ENCODE measurements around the gene DISC1.
A peak's percentile ranks its signal among the peaks of the same experiment; 100 is the strongest.
"Not testable (repeated sequence)": the region's sequence is repeated elsewhere in the genome, so short reads cannot be mapped to it uniquely, and the experiment has no call there.

DISC1 gene

DNA sequence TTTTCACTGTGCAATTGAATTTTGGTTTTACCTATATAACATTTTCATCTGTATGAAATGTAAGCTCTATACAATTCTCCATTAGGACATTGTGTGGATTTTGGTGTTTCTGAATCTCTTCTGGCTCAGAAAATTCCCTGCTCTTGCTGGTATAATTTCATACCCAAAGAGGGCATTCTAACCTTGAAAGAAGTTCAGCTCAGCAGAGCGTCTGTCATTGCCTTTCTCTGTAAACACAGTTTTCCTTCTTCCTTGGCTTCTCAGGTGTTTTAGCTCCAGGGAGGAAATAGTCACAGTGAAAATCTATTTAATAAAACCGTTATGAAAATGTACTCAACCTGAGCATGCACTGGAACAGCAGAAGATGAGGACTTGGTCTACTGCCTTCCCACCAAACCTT lies 16.0 kb downstream of the DISC1 start:
- no peaks in the 10 kb centered on the region for H3K27me3 Mint-ChIP-seq
- no peak overlapping the region for H3K27ac Mint-ChIP-seq
- peaks cover 45% of the 10 kb centered on the region for H3K4me1 Mint-ChIP-seq
- H3K36me3 Mint-ChIP-seq: peaks cover 11% of the 10 kb centered on the region
- H3K4me3 Mint-ChIP-seq: no peak overlapping the region
- H3K9me3 Mint-ChIP-seq: no peaks in the 10 kb centered on the region

DNA sequence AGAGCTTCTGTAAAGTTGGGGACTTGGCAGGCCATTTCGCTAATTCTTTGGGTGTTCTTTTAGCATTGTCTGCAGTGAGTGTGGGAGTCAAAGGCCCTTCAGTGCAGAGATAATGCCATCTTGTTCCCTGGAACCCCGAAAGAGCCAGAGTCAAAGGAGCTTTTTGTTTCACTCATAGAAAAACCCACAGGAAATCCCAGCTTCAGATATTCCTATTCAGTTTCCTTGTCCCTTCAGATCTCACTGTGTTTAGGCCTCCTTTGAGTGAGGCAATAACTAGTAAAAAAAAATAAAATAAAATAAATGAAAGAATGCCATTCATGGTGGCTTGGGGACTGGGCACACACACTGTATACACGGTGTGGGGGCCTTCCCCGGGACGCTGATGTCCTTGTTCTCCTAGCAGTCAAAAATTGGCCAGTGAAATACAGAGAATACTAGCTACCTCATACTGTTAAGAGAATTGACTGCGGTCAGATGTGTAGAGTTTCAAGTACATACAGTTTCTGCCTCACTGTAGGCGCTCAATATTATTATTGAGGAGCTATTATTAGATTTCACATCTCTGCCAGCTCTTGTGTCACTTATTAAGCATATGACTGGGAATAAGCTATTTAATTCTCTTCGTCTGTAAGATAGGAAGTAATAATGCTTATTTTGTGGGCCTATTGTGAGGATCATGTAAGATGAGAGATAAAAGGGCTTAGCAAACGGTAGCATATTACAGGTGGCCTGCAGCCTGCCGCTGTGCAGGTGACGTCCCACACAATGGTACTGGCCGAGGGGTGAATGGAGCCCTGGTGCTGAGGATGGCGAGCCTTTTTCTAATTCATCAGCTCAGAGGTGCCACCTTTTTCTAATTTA lies 16.7 kb downstream of the DISC1 start:
- H3K36me3 Mint-ChIP-seq: peaks cover 11% of the 10 kb centered on the region
- H3K9me3 Mint-ChIP-seq: no peaks in the 10 kb centered on the region
- H3K4me1 Mint-ChIP-seq: peaks cover 44% of the 10 kb centered on the region
- H3K27ac Mint-ChIP-seq: peak overlapping the region; percentile 14
- no peaks in the 10 kb centered on the region for H3K27me3 Mint-ChIP-seq
- H3K4me3 Mint-ChIP-seq: no peak overlapping the region

- H3K27me3 Mint-ChIP-seq: no peaks in the 10 kb centered on the region
- H3K4me1 Mint-ChIP-seq: peaks cover 41% of the 10 kb centered on the region
- H3K9me3 Mint-ChIP-seq: no peaks in the 10 kb centered on the region
- no peak overlapping the region for H3K4me3 Mint-ChIP-seq
- peaks cover 15% of the 10 kb centered on the region for H3K36me3 Mint-ChIP-seq
- peak overlapping the region; percentile 53 for H3K27ac Mint-ChIP-seq
Observed at GRCh38 chr1:231643935-231644237, 17.3 kb downstream of the DISC1 start.

GRCh38 chr1:231645634-231646033 lies 19.0 kb downstream of the DISC1 start:
- H3K27me3 Mint-ChIP-seq, H3K9me3 Mint-ChIP-seq, H3K27ac Mint-ChIP-seq, H3K4me3 Mint-ChIP-seq: not testable (repeated sequence)
- peaks cover 26% of the 10 kb centered on the region for H3K36me3 Mint-ChIP-seq
- peaks cover 55% of the 10 kb centered on the region for H3K4me1 Mint-ChIP-seq

DNA sequence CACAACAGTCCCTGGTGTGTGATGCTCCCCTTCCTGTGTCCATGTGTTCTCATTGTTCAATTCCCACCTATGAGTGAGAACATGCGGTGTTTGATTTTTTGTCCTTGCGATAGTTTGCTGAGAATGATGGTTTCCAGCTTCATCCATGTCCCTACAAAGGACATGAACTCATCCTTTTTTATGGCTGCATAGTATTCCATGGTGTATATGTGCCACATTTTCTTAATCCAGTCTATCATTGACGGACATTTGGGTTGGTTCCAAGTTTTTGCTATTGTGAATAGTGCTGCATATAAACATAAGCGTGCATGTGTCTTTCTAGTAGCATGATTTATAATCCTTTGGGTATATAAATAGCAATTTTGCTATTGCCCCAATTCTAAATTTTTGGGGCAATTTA lies 19.6 kb downstream of the DISC1 start:
- not testable (repeated sequence) for H3K9me3 Mint-ChIP-seq, H3K4me3 Mint-ChIP-seq, H3K27me3 Mint-ChIP-seq, H3K27ac Mint-ChIP-seq
- H3K4me1 Mint-ChIP-seq: peaks cover 60% of the 10 kb centered on the region
- H3K36me3 Mint-ChIP-seq: peaks cover 26% of the 10 kb centered on the region

DNA sequence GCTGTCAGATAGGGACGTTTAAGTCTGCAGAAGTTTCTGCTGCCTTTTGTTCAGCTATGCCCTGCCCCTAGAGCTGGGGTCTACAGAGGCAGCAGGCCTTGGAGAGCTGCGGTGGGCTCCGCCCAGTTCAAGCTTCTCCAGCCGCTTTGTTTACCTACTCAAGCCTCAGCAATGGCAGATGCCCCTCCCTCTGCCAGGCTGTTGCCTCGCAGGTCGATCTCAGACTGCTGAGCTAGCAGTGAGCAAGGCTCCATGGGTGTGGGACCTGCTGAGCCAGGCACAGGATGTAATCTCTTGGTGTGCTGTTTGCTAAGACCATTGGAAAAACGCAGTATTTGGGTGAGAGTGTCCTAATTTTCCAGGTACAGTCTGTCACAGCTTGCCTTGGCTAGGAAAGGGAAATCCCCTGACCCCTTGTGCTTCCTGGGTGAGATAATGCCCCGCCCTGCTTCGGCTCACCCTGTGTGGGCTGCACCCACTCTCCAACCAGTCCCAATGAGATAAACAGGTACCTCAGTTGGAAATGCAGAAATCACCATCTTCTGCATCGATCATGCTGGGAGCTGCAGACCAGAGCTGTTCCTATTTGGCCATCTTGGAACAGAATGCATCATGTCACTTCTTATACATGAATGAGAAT lies 25.2 kb downstream of the DISC1 start:
- peaks cover 30% of the 10 kb centered on the region for H3K36me3 Mint-ChIP-seq
- H3K27ac Mint-ChIP-seq, H3K4me3 Mint-ChIP-seq, H3K27me3 Mint-ChIP-seq, H3K9me3 Mint-ChIP-seq: not testable (repeated sequence)
- H3K4me1 Mint-ChIP-seq: peaks cover 55% of the 10 kb centered on the region

- no peak overlapping the region for H3K27ac Mint-ChIP-seq
- H3K9me3 Mint-ChIP-seq: peaks cover 6% of the 10 kb centered on the region
- H3K36me3 Mint-ChIP-seq: peaks cover 26% of the 10 kb centered on the region
- no peaks in the 10 kb centered on the region for H3K27me3 Mint-ChIP-seq
- H3K4me3 Mint-ChIP-seq: no peak overlapping the region
- peaks cover 58% of the 10 kb centered on the region for H3K4me1 Mint-ChIP-seq
Observed at GRCh38 chr1:231653632-231654031, 27.0 kb downstream of the DISC1 start.

- no peak overlapping the region for H3K4me3 Mint-ChIP-seq
- H3K36me3 Mint-ChIP-seq: peaks cover 19% of the 10 kb centered on the region
- no peak overlapping the region for H3K27ac Mint-ChIP-seq
- no peaks in the 10 kb centered on the region for H3K27me3 Mint-ChIP-seq
- H3K4me1 Mint-ChIP-seq: peaks cover 47% of the 10 kb centered on the region
- H3K9me3 Mint-ChIP-seq: no peaks in the 10 kb centered on the region
Observed at GRCh38 chr1:231656741-231657140, 30.2 kb downstream of the DISC1 start.

- peaks cover 35% of the 10 kb centered on the region for H3K4me1 Mint-ChIP-seq
- not testable (repeated sequence) for H3K4me3 Mint-ChIP-seq, H3K27me3 Mint-ChIP-seq, H3K27ac Mint-ChIP-seq, H3K9me3 Mint-ChIP-seq
- peaks cover 13% of the 10 kb centered on the region for H3K36me3 Mint-ChIP-seq
Observed at GRCh38 chr1:231658223-231658622, 31.6 kb downstream of the DISC1 start.

GRCh38 chr1:231660198-231660597 lies 33.6 kb downstream of the DISC1 start:
- H3K27me3 Mint-ChIP-seq: no peaks in the 10 kb centered on the region
- no peak overlapping the region for H3K27ac Mint-ChIP-seq
- H3K4me1 Mint-ChIP-seq: peaks cover 35% of the 10 kb centered on the region
- H3K4me3 Mint-ChIP-seq: no peak overlapping the region
- peaks cover 20% of the 10 kb centered on the region for H3K36me3 Mint-ChIP-seq
- no peaks in the 10 kb centered on the region for H3K9me3 Mint-ChIP-seq

DNA sequence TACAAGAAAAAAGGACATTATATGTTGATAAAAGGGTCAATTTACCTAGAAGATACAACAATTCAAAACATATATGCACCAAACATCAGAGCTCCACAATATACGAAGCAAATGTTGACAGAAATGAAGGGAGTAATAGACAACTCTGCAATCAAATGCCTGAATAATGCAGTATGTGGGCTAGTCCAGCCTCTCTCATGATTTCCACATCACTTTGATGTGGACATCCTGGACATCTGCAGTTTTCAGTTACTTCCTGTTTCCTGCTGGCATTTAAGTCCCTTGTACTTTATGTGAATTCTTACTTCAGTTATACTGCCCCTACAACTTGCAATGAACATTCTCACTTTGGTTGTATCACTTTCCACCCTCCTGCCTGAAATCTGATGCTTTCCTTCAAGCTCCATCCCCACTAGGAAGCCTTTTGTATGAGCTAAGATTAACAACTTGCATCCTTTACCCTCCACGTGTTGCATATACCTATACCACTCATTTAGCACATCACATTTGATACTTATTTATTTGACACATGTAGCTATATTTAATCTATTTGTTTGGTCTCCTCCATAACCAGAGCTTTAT lies 36.7 kb downstream of the DISC1 start:
- H3K36me3 Mint-ChIP-seq: peaks cover 20% of the 10 kb centered on the region
- H3K27me3 Mint-ChIP-seq: no peaks in the 10 kb centered on the region
- H3K4me1 Mint-ChIP-seq: peaks cover 39% of the 10 kb centered on the region
- H3K9me3 Mint-ChIP-seq: no peaks in the 10 kb centered on the region
- no peak overlapping the region for H3K4me3 Mint-ChIP-seq
- no peak overlapping the region for H3K27ac Mint-ChIP-seq

GRCh38 chr1:231665101-231665500 lies 38.5 kb downstream of the DISC1 start:
- peaks cover 6% of the 10 kb centered on the region for H3K9me3 Mint-ChIP-seq
- no peak overlapping the region for H3K27ac Mint-ChIP-seq
- H3K4me1 Mint-ChIP-seq: peaks cover 23% of the 10 kb centered on the region
- no peak overlapping the region for H3K4me3 Mint-ChIP-seq
- H3K36me3 Mint-ChIP-seq: peaks cover 21% of the 10 kb centered on the region
- H3K27me3 Mint-ChIP-seq: no peaks in the 10 kb centered on the region

DNA sequence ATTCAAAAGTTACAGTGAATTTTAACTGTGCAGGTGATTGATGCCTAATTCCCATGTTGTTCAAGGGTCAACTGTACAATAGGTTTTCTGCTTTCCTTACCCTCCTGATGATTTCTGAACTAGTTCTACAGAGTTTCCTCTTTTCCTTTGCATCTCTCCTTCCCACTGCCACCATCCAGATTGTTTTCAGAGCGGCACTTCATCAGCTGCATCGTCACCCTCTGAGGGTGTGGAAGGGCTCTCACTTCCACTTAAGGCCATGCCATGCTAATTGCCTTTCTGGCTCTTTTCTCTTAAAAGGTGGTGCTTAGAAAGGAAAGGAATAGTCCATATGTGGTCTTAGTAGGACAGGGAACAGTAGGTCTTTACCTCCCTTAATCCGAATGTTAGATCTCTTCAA lies 39.1 kb downstream of the DISC1 start:
- Mint-ChIP-seq H3K27me3 (no peaks in the 10 kb centered on the region), H3K4me3 (no peak overlapping the region), H3K36me3 (peaks cover 21% of the 10 kb centered on the region), H3K27ac (no peak overlapping the region), H3K4me1 (peaks cover 23% of the 10 kb centered on the region), H3K9me3 (peaks cover 6% of the 10 kb centered on the region)

DNA sequence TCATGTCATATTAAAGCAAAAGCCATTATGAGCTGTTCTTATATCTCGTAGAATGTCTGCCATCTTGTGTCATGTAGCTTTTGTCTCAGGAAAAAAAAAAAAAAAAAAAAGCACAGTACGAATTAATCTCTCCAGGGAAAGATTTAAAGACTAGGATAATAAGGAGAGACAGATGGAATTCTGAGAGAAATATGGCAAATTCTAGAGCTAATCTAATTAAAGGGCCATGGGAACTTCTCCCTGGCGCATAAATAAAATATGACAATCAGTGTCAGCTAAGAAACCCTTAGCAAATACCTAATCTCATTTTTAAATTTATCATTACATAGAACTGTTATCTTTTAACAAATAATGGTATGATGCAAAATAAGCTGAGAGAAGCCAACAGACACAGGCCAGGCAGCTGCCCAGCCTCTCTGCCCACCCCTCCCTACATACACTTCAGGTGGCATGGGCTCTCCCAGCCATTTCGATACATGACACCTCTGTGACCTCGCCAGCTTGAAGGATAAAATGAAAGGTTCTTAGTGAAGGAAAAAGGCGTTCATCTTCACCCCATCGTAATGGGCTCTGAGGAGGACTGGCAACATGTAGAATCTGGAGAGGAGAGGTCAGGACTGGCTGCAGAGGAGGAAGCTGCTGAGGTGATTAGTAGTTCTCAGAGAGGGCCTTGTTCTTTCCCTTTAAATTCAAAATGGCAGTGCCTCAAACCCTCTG lies 39.8 kb downstream of the DISC1 start:
- Mint-ChIP-seq H3K4me1 (peaks cover 27% of the 10 kb centered on the region), H3K9me3 (peaks cover 6% of the 10 kb centered on the region), H3K36me3 (peaks cover 27% of the 10 kb centered on the region), H3K27me3 (no peaks in the 10 kb centered on the region), H3K27ac (peak overlapping the region; percentile 42), H3K4me3 (no peak overlapping the region)

- Mint-ChIP-seq H3K36me3 (peaks cover 27% of the 10 kb centered on the region), H3K27me3 (no peaks in the 10 kb centered on the region), H3K4me1 (peaks cover 31% of the 10 kb centered on the region), H3K27ac (no peak overlapping the region), H3K4me3 (no peak overlapping the region), H3K9me3 (peaks cover 6% of the 10 kb centered on the region)
Observed at GRCh38 chr1:231666937-231667608, 40.5 kb downstream of the DISC1 start.

Measured in activated naive CD4-positive, alpha-beta T cell treated with anti-CD3 and anti-CD28 coated beads, Interleukin-2, amount 50 U/mL, for 24 hours (primary cell).